Activated naive CD4-positive, alpha-beta T cell treated with anti-CD3 and anti-CD28 coated beads, Interleukin-2, amount 50 U/mL, for 24 hours (primary cell): ENCODE measurements around the gene MYO5A.
A peak's percentile ranks its signal among the peaks of the same experiment; 100 is the strongest.

ENCODE experiments used
- H3K27ac Mint-ChIP-seq: one replicate; pipeline ENCODE4 v1.8.0; 2021; ENCODE audit warnings: mild to moderate bottlenecking, mixed read lengths
- H3K27me3 Mint-ChIP-seq: one replicate; pipeline ENCODE4 v1.8.0; 2021; ENCODE audit warnings: mixed read lengths
- H3K36me3 Mint-ChIP-seq: one replicate; pipeline ENCODE4 v1.8.0; 2021; ENCODE audit warnings: mixed read lengths
- H3K4me1 Mint-ChIP-seq: one replicate; pipeline ENCODE4 v1.8.0; 2021; ENCODE audit warnings: mixed read lengths
- H3K4me3 Mint-ChIP-seq: one replicate; pipeline ENCODE4 v1.8.0; 2021; ENCODE audit warnings: mild to moderate bottlenecking, mixed read lengths
- H3K9me3 Mint-ChIP-seq: one replicate; pipeline ENCODE4 v1.8.0; 2021; ENCODE audit warnings: mixed read lengths

Gene MYO5A

DNA sequence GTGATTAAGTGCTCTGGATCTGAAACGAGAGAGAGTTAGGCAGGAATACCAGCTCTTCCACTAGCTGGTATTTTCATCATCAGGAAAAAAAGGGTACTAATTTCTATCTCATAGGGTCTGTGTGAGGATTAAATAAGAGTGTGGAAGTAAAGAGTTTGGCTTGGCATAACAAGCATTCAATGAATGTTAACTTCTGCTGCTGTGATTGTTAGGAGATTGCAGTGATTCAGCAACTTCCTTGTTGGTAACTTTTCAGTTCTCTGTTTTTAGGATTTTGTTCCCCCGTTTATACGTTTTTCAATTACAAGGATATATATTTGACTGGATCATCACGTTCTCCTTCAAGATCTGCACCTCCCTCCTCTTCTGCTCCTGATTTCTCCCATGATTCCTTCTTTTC is 167.2 kb downstream of the MYO5A start:
- Mint-ChIP-seq H3K27ac (no peak overlapping the region), H3K36me3 (peaks cover 11% of the 10 kb centered on the region), H3K4me3 (no peak overlapping the region), H3K4me1 (no peaks in the 10 kb centered on the region), H3K27me3 (no peaks in the 10 kb centered on the region), H3K9me3 (no peaks in the 10 kb centered on the region)

DNA sequence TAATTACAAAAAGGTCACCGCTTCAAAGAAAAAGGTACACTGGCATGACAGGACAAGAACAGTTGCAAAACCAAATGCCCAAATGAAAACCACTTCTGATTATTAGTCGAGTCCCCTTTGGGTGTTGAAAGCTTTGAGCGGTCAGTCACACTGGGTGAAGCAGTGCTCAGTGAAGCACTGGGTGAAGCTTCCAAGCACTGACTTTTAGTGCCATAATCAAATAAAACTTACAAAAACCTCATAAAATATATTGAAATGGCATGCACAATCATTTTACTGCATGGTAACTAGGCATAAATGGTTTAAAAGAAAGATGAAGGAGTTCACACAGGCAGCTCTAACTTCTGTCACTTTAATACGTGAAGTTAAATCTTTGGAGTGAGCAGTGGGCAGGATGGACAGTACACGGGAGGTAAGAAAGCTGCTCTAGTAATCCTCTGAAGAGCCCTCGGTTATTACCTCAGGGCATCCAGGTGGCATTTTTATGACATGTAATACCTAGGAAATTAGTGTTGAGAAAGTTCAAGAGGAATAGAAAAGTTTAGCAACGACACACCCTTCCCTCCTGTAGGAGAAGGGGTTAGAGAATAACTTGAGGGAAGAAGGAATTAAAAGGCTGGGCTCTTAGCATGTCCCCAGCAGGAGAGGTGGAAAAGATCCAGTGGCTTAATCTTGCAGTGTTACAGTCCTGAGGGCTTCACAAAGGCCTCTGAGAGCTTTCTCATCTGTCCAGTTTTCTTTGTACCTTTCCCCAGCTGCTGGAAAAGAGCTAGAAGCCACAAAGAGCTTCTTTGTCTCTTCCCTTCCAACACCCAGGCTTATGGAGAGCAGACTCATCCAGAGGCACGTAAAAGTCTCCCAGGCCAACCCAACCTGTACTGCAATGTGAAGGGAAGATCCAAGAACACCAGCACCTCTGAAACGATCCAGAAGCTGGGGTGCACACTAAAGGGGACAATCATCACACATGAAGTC is 168.2 kb downstream of the MYO5A start:
- no peaks in the 10 kb centered on the region for H3K27me3 Mint-ChIP-seq
- H3K36me3 Mint-ChIP-seq: peaks cover 8% of the 10 kb centered on the region
- no peak overlapping the region for H3K4me3 Mint-ChIP-seq
- no peaks in the 10 kb centered on the region for H3K9me3 Mint-ChIP-seq
- H3K4me1 Mint-ChIP-seq: no peaks in the 10 kb centered on the region
- no peak overlapping the region for H3K27ac Mint-ChIP-seq

DNA sequence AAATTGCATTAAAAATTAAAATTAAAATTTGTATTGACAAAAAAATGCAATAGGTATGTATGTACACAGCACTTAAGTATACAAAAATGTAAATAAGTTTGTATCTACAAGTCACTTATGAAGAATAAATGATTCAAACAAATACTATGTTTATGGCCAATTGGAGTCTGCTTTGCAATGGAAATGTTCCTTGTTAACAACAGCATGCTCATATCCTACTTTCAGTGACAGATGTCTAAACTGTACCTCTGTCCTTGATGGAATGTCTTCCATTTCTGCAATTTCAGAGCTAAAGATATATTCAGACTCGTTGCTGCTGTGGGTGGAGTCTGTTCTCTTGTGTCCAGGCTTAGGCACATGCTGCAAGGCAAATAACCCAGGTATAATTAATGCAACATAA is 169.0 kb downstream of the MYO5A start:
- no peak overlapping the region for H3K27ac Mint-ChIP-seq
- H3K36me3 Mint-ChIP-seq: peaks cover 4% of the 10 kb centered on the region
- H3K4me1 Mint-ChIP-seq: no peaks in the 10 kb centered on the region
- H3K9me3 Mint-ChIP-seq: no peaks in the 10 kb centered on the region
- no peak overlapping the region for H3K4me3 Mint-ChIP-seq
- no peaks in the 10 kb centered on the region for H3K27me3 Mint-ChIP-seq

DNA sequence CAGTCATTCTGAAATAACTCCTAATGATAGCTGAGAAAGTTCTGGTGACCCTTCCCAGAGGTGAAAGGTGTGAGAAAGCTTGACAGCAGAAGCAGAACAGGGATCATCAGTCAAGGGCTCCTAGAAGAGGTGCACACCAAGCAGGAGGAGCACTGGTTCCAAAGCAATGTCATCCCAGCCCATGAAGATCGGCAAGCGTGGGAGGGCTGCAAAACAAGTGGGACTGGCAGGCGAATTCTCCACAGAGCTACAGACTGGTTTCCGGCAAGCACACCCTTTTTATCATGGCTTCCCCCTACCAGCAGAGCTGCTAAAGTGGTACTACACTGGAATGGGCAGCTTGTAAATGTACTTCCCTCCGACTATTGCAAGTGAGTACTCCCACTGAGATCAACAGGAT is 170.7 kb downstream of the MYO5A start:
- Mint-ChIP-seq H3K4me3 (no peak overlapping the region), H3K36me3 (peaks cover 4% of the 10 kb centered on the region), H3K27me3 (no peaks in the 10 kb centered on the region), H3K27ac (no peak overlapping the region), H3K4me1 (no peaks in the 10 kb centered on the region), H3K9me3 (no peaks in the 10 kb centered on the region)

DNA sequence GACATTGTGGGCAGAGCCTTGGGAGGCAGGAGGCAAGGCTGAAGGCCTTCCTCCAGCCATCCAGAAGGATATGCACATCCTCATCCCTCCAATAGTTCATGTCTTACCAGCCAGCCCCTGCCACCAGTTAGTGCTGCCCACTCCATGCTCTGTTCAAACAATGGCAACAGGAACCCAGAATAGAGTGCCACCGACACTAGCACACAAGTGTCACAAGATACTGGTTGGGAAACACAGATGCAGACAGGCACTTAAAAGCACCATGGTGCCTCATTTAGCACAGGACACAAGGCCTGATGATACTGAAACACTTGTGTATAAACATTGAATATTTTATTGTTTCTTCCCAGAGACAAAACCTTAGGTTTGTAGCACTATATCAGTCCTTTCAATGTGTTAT is 176.6 kb downstream of the MYO5A start:
- H3K9me3 Mint-ChIP-seq: no peaks in the 10 kb centered on the region
- peaks cover 3% of the 10 kb centered on the region for H3K36me3 Mint-ChIP-seq
- H3K27ac Mint-ChIP-seq: no peak overlapping the region
- no peaks in the 10 kb centered on the region for H3K4me1 Mint-ChIP-seq
- no peaks in the 10 kb centered on the region for H3K27me3 Mint-ChIP-seq
- H3K4me3 Mint-ChIP-seq: no peak overlapping the region

DNA sequence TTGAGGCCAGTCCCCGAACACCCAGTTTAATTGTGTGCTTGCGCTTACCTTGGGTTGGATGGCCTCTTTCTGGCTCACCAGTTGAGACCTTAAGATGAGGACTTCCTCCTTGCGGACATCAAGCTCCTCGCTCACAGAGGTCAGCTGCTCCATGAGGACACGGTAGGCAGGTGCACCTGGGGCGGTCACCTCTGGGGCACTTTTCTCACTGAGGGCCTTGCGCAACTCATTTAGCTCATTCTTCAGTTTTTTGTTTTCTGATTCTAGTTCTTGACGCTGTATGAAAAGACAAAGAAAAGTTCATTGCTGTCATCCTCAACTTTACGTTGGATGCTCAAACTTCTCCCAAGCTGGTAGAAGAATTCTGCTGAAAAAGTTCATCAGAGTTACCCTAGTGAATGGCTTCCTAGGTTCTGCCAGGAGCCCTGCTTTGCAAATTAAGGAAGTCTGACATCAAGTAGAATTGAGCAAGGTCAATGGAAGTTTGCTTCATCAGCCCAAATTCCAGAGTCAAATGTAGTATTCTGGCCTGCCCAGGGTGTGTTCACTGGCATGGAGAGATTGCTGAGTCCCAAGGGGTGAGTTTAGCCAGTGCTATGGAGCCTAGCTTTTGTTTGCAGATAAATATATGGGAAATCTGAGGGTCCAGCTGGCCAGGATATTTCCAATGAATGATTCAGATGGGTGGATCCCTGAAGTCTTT is 177.3 kb downstream of the MYO5A start:
- Mint-ChIP-seq H3K36me3 (peaks cover 3% of the 10 kb centered on the region), H3K4me1 (no peaks in the 10 kb centered on the region), H3K4me3 (no peak overlapping the region), H3K9me3 (no peaks in the 10 kb centered on the region), H3K27ac (no peak overlapping the region), H3K27me3 (no peaks in the 10 kb centered on the region)

DNA sequence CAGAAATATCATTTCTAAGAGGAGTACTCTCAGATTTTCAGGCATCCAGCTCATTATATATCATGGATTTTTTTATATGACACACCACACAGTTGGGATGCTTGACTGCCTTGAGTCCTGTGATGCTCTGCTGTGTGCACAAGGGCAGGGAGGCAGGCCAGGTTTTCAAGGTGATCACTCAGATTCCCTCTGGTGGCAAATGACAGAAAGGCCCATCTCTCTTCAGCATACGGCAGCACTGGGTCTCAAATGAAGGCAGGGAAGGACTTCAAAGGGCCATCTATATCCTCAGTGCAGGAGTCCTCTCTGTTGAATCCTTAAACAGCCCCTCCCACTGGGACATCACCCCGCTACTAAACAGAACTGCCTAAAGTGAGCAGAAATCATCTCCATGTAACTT is 178.3 kb downstream of the MYO5A start:
- H3K4me3 Mint-ChIP-seq: no peak overlapping the region
- H3K27me3 Mint-ChIP-seq: no peaks in the 10 kb centered on the region
- H3K4me1 Mint-ChIP-seq: no peaks in the 10 kb centered on the region
- H3K36me3 Mint-ChIP-seq: peaks cover 3% of the 10 kb centered on the region
- H3K27ac Mint-ChIP-seq: no peak overlapping the region
- no peaks in the 10 kb centered on the region for H3K9me3 Mint-ChIP-seq

DNA sequence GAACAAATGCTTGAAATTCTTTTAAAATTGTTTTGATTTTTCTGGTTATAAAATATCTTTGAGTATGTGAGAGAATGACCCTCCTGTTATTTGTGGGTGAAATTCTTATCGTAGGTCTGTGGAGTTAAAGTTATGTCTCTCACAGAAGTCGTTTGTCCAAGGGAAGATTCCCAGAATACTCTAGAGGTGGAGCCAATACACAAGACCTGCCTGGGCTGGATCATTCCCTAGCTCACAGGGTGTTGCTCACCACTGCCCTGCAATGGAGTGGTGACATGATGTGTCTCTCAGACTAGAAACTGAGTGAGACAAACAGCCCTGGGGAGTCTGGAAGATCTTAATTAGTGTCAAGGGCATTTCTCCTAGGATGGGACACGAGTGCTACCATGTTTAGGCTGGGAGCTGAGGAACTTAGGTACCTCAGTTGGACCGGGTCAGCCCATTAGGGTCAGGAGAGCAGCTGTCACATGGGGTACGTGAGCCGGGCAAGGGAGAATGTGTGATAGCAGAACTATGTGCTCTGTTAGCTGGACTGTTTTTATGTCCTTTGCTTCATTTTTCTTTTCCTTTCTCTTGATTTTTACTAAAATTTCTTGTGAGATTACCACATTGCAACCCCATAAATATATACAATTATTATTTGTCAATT is 179.5 kb downstream of the MYO5A start:
- H3K36me3 Mint-ChIP-seq: peaks cover 3% of the 10 kb centered on the region
- H3K4me3 Mint-ChIP-seq: no peak overlapping the region
- H3K4me1 Mint-ChIP-seq: no peaks in the 10 kb centered on the region
- H3K27me3 Mint-ChIP-seq: no peaks in the 10 kb centered on the region
- H3K27ac Mint-ChIP-seq: no peak overlapping the region
- H3K9me3 Mint-ChIP-seq: no peaks in the 10 kb centered on the region

DNA sequence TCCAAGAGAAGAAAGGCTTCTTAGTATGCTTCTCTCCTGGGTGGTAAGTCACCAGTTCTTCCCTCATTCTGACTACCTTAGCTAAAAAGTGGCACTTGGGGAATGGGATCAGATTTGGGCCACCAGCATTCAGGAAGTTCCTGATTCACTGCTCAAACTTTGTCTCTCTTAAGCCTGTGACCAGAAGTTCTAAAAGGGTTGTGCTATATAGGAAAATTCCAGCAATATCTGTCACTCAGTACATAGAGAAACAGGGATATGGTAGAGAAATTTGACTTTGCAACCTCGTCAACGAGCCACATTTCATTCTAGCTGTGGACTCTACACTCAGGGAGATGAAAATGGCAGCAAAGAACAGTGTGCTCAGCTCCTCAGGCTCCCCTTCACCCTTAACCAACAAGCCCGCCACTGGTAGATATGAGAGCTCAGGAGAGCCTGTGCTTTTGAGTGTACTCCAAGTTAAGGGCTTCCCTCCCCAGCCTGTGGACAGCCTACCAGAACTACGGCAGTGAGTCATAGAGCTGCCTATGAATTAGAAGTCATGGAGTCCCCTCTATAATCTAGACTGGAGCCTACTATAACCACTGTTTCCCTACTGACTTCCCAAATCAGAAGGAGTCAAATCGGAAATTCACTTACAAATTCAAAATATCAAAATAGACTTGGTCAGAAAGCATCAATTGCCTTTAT is 180.5 kb downstream of the MYO5A start:
- no peak overlapping the region for H3K27ac Mint-ChIP-seq
- H3K4me1 Mint-ChIP-seq: no peaks in the 10 kb centered on the region
- H3K9me3 Mint-ChIP-seq: no peaks in the 10 kb centered on the region
- H3K36me3 Mint-ChIP-seq: peaks cover 3% of the 10 kb centered on the region
- no peaks in the 10 kb centered on the region for H3K27me3 Mint-ChIP-seq
- no peak overlapping the region for H3K4me3 Mint-ChIP-seq

DNA sequence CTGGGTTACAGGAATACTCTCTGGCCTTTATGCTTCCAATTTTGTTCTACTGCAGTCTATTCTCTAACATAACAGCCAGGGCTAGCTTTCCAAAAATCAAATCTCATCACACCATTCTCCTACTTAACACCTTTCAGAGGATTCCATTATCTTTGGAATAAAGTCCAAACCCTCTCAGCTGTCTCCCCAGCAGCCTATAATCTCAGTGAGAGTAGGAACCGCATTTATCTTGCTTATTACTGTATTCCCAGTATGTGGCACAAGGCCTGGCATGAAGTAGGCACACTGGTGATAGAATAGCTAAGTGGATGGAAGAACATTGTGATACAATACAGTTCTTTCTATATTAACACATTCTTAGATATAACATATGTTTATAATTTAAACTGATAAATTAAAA is 184.1 kb downstream of the MYO5A start:
- H3K4me1 Mint-ChIP-seq: no peaks in the 10 kb centered on the region
- H3K27ac Mint-ChIP-seq: no peak overlapping the region
- no peaks in the 10 kb centered on the region for H3K27me3 Mint-ChIP-seq
- H3K4me3 Mint-ChIP-seq: no peak overlapping the region
- no peaks in the 10 kb centered on the region for H3K9me3 Mint-ChIP-seq
- no peaks in the 10 kb centered on the region for H3K36me3 Mint-ChIP-seq

DNA sequence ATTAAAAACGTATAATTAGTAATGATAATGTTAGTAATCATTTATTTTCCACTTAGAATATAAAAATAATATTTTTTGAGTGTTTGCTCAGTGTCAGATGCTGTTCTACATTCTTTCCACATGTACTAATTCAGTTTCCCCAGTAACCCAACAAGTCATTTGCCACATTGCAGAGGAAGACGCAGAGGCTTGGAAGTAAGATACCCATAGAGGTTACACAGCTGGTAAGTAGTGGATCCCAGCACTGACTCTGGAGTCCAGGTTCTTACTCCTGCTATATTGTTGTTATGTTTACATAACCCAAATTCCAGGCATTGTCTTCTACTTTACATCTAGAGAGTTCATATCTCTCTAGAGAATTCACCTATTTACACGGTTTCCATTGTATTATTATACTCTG is 184.8 kb downstream of the MYO5A start:
- H3K4me3 Mint-ChIP-seq: no peak overlapping the region
- H3K27ac Mint-ChIP-seq: no peak overlapping the region
- no peaks in the 10 kb centered on the region for H3K36me3 Mint-ChIP-seq
- no peaks in the 10 kb centered on the region for H3K9me3 Mint-ChIP-seq
- no peaks in the 10 kb centered on the region for H3K4me1 Mint-ChIP-seq
- no peaks in the 10 kb centered on the region for H3K27me3 Mint-ChIP-seq

DNA sequence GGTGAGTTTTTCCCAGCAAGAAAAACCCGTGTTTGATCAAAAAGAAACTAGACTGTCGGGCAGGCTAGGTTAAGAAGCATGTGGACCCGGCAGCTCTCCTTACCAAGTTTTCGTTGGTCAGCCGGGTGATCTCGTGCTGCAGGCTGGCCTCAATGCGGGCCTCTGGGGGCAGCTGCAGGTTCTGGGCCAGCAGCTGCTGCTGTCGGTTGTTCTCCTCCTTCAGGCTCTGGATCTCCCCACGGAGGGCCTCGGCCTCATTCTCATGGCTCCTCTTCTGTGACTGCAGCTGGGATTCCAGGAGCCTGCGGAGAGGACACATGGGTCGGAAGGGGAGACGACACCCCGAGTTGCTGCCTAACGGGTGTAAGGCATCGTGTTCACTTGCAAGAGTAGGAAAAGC is 188.6 kb downstream of the MYO5A start:
- Mint-ChIP-seq H3K9me3 (no peaks in the 10 kb centered on the region), H3K27me3 (no peaks in the 10 kb centered on the region), H3K4me1 (no peaks in the 10 kb centered on the region), H3K27ac (no peak overlapping the region), H3K4me3 (no peak overlapping the region), H3K36me3 (no peaks in the 10 kb centered on the region)

DNA sequence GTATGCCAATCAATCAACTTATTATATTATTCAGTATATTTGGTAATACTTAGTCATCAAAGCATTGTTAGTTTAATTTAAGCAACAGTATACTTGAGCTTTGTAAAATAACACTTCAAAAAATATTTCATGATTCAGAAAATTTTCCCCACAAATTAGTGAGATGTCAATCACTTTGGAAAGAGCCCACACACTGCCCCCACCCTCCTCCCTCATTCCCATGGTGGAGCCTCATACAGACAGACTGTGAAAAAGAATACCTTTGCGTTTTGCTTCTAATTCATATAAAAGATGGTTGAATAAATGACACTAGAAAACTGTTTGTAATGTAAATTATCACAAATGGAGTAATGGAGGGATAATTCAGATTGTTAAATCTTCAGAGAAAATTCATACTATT is 189.8 kb downstream of the MYO5A start:
- Mint-ChIP-seq H3K27me3 (no peaks in the 10 kb centered on the region), H3K9me3 (no peaks in the 10 kb centered on the region), H3K4me3 (no peak overlapping the region), H3K36me3 (no peaks in the 10 kb centered on the region), H3K4me1 (no peaks in the 10 kb centered on the region), H3K27ac (no peak overlapping the region)

DNA sequence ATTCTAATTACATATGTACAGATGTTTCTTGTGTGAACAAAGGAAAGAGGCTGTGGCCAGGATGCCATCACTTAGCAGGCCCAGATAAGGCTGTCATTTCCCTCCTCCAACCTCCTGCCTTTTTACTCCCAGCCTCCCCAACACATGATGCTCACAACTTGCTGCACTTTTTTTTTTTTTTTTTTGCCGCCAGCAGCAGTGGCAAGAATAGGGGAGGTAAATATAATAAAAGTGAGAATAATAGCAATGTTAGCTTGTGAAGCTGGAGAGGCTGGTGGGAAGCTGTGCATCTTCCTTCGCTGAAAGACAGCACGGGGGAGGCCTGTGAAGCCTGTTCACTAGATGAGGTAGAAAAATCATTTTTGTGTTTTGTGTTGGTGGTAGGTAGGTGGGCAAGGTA is 190.6 kb downstream of the MYO5A start:
- Mint-ChIP-seq H3K4me3 (no peak overlapping the region), H3K36me3 (no peaks in the 10 kb centered on the region), H3K27me3 (no peaks in the 10 kb centered on the region), H3K9me3 (no peaks in the 10 kb centered on the region), H3K4me1 (peaks cover under 1% of the 10 kb centered on the region), H3K27ac (no peak overlapping the region)

DNA sequence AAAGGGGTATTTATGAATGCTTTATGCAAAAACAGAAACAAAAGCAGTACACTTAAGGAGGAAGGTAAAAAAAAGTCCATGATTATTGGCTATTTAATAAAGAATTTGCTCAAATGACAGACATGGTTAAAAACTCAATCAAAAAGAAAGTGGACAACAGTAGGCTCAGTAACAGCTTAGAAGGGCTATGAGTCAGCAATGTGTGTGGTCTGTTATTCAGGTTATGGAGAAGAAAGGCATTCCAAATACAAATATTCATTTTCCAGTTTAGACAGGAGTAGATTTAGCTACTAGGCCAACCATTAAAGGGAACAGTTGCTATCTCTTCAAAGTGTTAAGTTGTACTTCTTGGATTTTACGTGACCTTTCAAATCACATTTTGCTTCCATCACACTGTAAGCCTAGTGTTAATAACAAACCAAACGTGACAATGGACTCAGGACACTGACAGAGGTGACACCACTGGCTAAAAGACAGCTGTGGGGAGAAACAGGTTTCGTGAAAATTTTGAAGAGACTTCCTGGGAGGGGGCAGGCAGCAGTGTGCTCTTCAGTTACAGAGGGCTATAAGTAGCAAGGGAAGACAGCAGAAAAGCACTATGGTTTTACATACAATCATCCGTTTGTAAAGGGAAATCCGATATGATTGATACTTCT is 191.4 kb downstream of the MYO5A start:
- Mint-ChIP-seq H3K27me3 (no peaks in the 10 kb centered on the region), H3K4me1 (peaks cover 6% of the 10 kb centered on the region), H3K36me3 (no peaks in the 10 kb centered on the region), H3K9me3 (no peaks in the 10 kb centered on the region), H3K27ac (peak overlapping the region; percentile 73), H3K4me3 (no peak overlapping the region)
